ENCODE results near the gene MPL. TPM values are rescaled to one million over a fixed set of nuclear protein-coding genes. Genes with fewer than 3 reads are reported as not detected.
A peak's percentile ranks its signal among the peaks of the same experiment; 100 is the strongest.

MPL gene
- total RNA-seq, 1 donor from 2014 or later = not detected

GRCh38 chr1:43352881-43353280, 15.3 kb downstream of the MPL start:
- H3K27me3 Mint-ChIP-seq (ENCODE audit: low read depth) = peaks cover 10% of the 10 kb centered on the region
- no peak for TF ChIP-seq CTCF (conservative IDR thresholded peaks at IDR 0.05)
- peak overlapping the region; percentile 16 for H3K4me3 Mint-ChIP-seq
- H3K27ac Mint-ChIP-seq (ENCODE audit: unreplicated experiment) = no peak overlapping the region
- peaks cover 21% of the 10 kb centered on the region for H3K4me1 Mint-ChIP-seq
- no peak for DNase-seq (ENCODE audit: low read depth, low spot score)
- H3K9me3 Mint-ChIP-seq = peaks cover 3% of the 10 kb centered on the region
- H3K36me3 Mint-ChIP-seq (ENCODE audit: low read depth) = peaks cover 3% of the 10 kb centered on the region

DNA sequence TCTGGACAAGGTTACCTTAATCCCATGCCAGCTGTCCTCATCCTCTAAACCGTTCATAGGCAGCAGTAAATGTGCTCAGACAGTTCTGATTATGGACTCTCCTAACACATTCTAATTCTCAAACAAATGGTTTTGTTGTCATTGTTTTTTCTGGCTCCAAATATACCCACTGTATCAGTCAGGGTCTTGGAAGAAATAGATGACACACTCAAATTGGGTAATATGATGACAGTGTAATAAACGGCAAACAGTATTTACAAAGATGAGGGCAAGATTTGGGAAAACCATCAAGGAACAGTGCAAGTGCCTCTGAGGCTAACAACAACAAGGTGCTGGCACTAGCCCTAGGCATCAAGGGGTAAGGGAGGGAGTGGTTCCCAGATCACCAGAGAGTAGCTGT, 16.9 kb downstream of the MPL start:
- H3K27ac Mint-ChIP-seq (ENCODE audit: unreplicated experiment) = no peak overlapping the region
- peaks cover 25% of the 10 kb centered on the region for H3K4me1 Mint-ChIP-seq
- H3K36me3 Mint-ChIP-seq (ENCODE audit: low read depth) = peaks cover 4% of the 10 kb centered on the region
- peak overlapping the region; percentile 23 for H3K4me3 Mint-ChIP-seq
- no peaks in the 10 kb centered on the region for H3K27me3 Mint-ChIP-seq (ENCODE audit: low read depth)
- TF ChIP-seq CTCF (conservative IDR thresholded peaks at IDR 0.05) = no peak
- DNase-seq (ENCODE audit: low read depth, low spot score) = no peak
- peaks cover 3% of the 10 kb centered on the region for H3K9me3 Mint-ChIP-seq

GRCh38 chr1:43354936-43355335, 17.3 kb downstream of the MPL start:
- H3K36me3 Mint-ChIP-seq (ENCODE audit: low read depth) = peaks cover 9% of the 10 kb centered on the region
- H3K4me3 Mint-ChIP-seq = peak overlapping the region; percentile 23
- peaks cover 3% of the 10 kb centered on the region for H3K9me3 Mint-ChIP-seq
- H3K4me1 Mint-ChIP-seq = peaks cover 25% of the 10 kb centered on the region
- no peak overlapping the region for H3K27ac Mint-ChIP-seq (ENCODE audit: unreplicated experiment)
- DNase-seq (ENCODE audit: low read depth, low spot score) = no peak
- H3K27me3 Mint-ChIP-seq (ENCODE audit: low read depth) = no peaks in the 10 kb centered on the region
- TF ChIP-seq CTCF (conservative IDR thresholded peaks at IDR 0.05) = no peak

DNA sequence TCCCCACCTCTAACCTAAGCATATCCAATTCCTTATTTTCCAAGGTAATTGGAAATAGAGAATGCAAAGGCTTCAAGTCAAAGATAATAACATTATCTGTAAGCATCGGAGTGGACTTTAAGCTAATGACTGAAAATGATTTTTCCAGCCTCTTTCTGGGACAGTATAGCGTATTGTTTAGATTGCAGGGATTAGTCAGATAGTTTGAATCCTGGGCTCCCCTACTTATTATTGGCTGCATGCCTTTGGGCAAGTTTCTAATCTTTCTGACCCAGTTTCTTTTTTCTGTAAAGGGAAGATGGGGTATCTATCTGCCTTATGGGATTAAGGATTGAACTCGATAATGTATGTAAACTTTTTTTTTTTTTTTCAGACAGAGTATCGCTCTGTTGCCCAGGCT, 19.6 kb downstream of the MPL start:
- peak overlapping the region; percentile 74 for H3K4me3 Mint-ChIP-seq

DNA sequence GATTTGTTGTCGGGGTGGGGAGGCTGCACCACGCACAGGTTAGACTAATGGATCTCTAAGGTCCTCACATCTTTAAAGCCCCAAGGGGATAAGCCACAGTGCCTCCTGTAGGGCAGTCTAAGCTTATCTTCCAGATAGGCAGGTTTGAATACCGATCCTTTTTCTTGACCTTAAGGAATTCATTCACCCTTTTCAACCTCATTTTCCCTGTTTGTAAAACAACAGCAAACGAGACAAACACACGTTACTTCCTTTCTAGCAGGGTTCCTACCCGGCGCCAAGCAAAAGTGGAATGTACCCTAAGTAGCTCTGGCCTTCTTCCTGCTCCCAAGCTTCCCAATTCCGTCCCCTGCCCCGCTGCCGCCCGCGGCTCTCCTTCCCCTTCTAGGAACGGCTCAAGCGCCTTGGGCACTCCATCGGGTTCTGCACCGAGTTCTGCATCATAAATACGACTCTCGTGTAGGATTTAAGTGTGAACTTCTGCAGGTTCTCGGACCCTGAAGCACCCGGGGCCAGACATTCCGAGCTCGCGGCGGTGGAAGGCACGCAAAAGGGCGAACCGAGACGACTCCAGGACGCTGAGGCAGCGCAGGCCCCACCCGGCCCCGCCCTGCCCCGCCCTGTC, 20.6 kb downstream of the MPL start:
- peak; percentile 62 for TF ChIP-seq CTCF (conservative IDR thresholded peaks at IDR 0.05)
- Mint-ChIP-seq H3K27me3 (ENCODE audit: low read depth) (no peaks in the 10 kb centered on the region), H3K4me1 (peaks cover 53% of the 10 kb centered on the region), H3K36me3 (ENCODE audit: low read depth) (peaks cover 23% of the 10 kb centered on the region), H3K4me3 (peak overlapping the region; percentile 98), H3K27ac (ENCODE audit: unreplicated experiment) (peak overlapping the region; percentile 93), H3K9me3 (peaks cover 3% of the 10 kb centered on the region)
- no peak for DNase-seq (ENCODE audit: low read depth, low spot score)

More for the DNA sequence above, 19.6 kb downstream of the MPL start:
- Mint-ChIP-seq H3K27me3 (ENCODE audit: low read depth) (no peaks in the 10 kb centered on the region), H3K27ac (ENCODE audit: unreplicated experiment) (no peak overlapping the region), H3K36me3 (ENCODE audit: low read depth) (peaks cover 23% of the 10 kb centered on the region), H3K4me1 (peaks cover 45% of the 10 kb centered on the region), H3K9me3 (peaks cover 3% of the 10 kb centered on the region)
- TF ChIP-seq CTCF (conservative IDR thresholded peaks at IDR 0.05) = no peak
- no peak for DNase-seq (ENCODE audit: low read depth, low spot score)
